AG08396 (cell line): ENCODE results near the gene RP9.
A peak's percentile ranks its signal among the peaks of the same experiment; 100 is the strongest.
"Not testable (repeated sequence)": the region's sequence is repeated elsewhere in the genome, so short reads cannot be mapped to it uniquely, and the experiment has no call there.

Experiments
- DNase-seq: peaks from one replicate; pipeline ENCODE4 v3.0.0; 2012; ENCODE audit warnings: low spot score, mixed read lengths

The RP9 gene

DNA sequence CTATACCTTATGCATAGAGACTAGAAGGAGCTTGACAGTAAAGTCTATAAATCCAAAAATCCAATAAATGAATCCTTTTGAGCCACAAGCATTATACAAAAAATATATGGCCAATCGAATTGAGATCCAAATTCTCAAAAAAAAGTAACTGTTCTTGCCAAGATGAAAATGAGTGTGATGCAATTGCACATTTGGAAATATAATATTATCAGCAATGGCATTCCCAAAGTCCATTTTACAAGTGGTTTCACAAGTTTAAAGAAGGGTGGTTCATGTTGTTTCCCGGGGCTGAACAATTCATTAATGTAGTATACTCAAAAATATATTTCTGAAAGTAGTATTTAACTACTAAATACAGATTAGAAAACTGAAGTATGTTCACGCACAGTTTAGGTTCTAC, 7.3 kb downstream of the RP9 start:
- DNase-seq: no peak

GRCh38 chr7:33100770-33101169, 8.4 kb downstream of the RP9 start:
- DNase-seq: no peak

DNA sequence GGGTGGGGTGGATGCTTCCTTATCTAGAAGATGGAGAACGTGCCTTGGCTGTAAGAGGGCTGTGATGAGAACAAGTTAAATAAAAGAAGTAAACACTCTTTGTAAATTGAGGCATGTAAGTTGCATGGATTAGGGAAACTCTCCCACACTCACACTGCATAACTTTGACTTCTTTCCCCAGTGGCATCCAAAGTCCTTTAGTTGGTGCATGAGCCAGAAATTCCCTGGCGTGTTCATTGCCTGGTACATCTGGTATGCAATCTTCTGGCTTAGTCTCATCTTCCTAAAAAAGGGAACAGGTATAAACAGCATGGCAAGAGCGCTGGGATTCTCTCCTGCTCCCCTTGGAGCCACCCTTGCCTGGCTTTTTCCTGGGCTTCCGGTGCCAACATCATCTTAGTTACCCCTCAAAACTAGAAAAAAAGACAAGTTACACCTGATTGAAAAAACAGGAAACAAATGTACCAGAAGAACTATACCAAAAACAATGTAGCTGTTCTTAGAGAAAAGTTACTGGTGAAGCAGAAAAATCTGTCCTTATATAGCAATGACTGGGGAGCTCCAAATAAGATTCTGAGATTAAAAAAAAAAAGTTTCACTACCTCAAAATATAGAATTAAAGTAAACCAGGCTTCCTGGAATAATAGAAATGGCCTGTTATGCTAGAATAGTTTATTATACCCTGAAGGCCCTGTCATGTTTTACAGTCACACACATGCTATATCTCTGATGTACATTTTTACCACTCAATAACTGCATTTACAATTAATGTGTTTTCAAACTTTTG, 9.9 kb downstream of the RP9 start:
- DNase-seq: no peak

- not testable (repeated sequence) for DNase-seq
These were observed 14.4 kb downstream of the RP9 start for GRCh38 chr7:33094745-33095275.

DNA sequence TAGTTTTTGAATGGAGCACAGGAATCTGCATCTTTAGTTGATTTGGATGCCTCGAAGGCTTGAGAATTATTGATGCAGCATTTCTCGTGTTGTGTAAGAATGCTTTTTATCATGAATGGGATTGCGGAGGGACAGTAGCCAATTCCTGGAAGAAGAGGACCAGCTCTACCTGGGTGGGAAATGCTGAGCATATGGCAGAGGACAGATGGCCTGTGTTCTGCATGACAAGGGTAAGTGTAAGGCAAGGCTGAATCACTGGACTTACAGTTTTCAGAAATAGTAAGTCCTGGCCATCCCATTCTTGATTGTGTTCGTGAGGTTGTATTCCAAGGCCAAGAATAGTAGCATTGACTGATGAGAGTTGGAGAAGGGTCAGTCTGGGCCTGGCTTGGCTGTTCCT, 15.9 kb downstream of the RP9 start:
- DNase-seq: no peak

GRCh38 chr7:33091641-33092191, 17.5 kb downstream of the RP9 start:
- no peak for DNase-seq

- DNase-seq: peak; percentile 7
These were observed 18.1 kb downstream of the RP9 start for GRCh38 chr7:33091111-33091531.

DNA sequence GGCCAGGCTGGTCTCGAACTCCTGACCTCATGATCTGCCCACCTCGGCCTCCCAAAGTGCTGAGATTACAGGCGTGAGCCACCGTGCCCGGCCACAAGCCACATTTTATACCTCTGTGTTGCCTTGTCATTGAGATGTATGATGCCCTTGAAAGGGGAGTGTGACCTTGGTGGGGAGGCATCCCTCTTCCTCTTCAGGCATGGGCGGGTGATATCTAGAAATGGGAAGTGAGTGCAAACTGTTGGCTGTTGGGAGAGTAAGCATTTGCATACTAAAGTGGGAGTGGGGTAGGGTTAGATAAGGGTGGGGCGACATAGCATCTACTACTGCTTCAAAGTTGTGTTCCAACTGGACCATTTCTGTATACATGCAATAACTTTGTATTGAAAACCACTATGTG, 20.1 kb downstream of the RP9 start:
- DNase-seq: no peak

DNA sequence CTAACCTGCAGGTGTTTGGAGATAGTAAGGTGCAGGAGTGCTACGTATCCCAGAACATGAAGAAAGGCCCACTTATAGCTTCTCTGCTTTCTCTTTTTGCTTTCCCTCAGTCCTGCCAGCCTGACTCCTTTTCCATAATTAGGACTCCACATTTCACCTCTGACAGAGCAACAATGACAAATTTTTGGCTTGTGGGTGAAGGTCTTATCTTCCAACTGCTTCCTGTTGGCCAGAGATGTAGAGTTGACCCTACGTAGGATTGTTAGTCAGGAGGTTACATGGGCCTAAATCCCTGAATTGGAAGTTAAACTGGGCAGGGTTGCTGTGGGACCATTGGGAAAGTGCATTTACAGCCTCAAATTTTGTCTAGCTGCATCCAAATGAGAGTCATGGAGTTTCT, 21.3 kb downstream of the RP9 start:
- no peak for DNase-seq

- DNase-seq: no peak
These were observed 21.8 kb downstream of the RP9 start for GRCh38 chr7:33087356-33087755.

GRCh38 chr7:33079763-33080690, 29.2 kb downstream of the RP9 start:
- DNase-seq: no peak

GRCh38 chr7:33079096-33079495, 30.1 kb downstream of the RP9 start:
- no peak for DNase-seq

DNA sequence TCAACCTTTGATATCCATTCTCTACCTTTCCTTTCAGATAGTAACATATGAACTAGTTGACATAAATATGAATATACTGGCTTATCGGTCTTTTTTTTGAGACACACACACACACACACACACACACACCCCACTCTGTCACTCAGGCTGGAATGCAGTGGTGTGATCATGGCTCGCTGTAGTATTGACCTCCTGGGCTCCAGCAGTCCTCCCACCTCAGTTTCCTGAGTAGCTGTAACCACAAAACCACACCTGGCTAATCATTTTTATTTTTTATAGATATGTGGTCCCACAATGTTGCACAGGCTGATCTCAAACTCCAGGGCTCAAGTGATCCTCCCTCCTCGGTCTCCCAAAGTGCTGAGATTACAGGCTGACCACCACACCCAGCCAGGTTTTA, 32.5 kb downstream of the RP9 start:
- no peak for DNase-seq

DNA sequence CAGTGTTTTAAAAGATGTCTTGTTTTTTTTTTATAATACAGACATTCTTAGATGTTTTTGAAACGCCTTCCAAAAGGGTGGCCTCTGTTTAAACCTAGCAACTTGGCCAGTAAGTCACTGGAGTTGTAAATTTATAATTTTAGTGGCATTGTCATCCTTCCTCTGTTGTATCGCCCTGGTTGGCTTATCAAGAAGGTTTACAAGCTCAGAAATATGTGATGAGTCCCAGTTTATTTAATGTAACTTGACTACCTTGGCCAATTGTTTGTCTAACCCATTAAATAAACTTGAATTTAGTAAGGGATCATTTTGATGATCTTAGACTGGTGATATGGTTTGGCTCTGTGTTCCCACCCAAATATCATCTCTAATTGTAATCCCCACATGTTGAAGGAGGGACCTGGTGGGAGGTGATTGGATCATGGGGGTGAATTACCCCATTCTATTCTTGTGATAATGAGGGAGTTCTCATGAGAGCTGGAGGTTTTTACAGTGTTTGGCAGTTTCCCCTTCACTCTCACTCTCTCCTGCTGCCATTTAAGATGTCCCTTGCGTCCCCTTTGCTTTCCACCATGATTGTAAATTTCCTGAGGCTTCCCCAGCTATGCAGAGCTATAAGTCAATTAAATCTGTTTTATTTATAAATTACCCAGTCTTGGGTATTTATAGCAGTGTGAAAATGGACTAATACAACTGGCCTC, 33.2 kb downstream of the RP9 start:
- no peak for DNase-seq

DNA sequence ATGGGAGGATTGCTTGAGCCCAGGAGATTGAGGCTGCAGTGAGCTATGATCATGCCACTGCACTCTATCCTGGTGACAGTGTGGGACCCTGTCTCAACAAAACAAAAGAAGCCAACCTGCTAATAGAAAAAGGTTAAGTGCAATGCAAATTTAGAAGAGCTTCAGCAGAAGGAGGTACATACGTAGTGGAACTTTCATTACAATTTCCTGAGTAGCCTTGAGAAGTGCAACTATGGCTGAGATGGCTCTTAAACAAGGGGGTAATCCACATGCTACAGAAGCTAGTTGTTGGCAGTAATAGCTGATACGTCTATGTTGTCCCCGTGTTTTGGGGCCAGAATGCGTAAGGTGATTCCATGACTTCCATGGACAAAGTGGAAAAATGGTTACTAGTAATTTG, 36.0 kb downstream of the RP9 start:
- no peak for DNase-seq

DNA sequence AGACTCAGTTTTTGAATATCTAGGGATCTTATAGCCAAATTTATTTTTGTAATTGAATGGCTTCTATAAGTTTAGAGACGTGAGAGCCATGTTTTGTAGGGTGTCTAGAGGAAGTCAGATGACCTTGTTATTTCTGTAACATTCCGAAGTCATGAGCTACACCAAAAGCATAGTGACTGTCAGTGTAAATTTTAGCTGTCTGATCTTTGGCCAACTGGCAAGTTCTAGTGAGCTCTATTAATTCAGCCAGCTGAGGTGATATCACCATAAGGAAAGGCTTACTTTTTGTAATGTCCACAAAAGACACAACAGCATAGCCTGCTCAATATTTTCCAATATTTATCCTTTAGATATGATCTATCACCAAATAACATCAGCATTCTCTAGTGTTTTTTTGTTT, 36.7 kb downstream of the RP9 start:
- DNase-seq: peak; percentile 70

GRCh38 chr7:33070831-33071230, 38.4 kb downstream of the RP9 start:
- DNase-seq: no peak

GRCh38 chr7:33070277-33070676, 38.9 kb downstream of the RP9 start:
- DNase-seq: no peak

DNA sequence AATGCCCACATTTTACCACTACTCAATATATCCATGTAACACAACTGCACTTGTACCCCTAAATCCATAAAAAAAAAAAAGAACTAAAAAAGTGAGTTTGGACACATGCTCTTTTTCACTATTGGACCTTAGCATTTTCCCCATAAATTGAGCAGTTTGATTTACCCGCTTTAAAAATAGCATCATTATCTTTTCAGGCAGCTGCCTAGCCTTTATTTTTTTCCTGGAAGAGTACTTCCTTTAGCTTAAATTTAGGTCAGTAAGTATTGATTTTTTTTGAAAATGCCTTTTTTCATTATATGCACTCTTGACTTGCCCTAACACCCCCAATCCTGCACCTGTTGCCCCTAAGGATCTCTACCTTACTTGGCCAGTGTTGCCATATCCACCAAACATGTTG, 41.3 kb downstream of the RP9 start:
- DNase-seq: no peak

GRCh38 chr7:33066771-33067170, 42.4 kb downstream of the RP9 start:
- no peak for DNase-seq

GRCh38 chr7:33065981-33066380, 43.2 kb downstream of the RP9 start:
- DNase-seq: no peak
